Panc1 (cell line): ENCODE results near the gene ATP10D. TPM values are rescaled to one million over a fixed set of nuclear protein-coding genes. Genes with fewer than 3 reads are reported as not detected.
"Not testable (repeated sequence)": the region's sequence is repeated elsewhere in the genome, so short reads cannot be mapped to it uniquely, and the experiment has no call there.

Experiments used
- ATAC-seq: fragments of 200-7000 bp; cut with Tn5 transposase; 2 replicates; pipeline ENCODE4 v1.9.1; 2020; ENCODE audit warnings: mild to moderate bottlenecking, moderate library complexity
- BruUV-seq: library from RNA; stranded (reverse); fragments of 400-500 nt; replicated peaks from 2 replicates; lab custom pipeline; 2021; lab: Mats Ljungman, UMichigan
- CTCF ChIA-PET: fragments of 300-600 bp; sonication (Branson Sonifier 250); formaldehyde crosslinking; loops from one replicate; lab custom pipeline; 2022; ENCODE audit warnings: antibody characterized with exemption; lab: Charles Lee
- POLR2A ChIA-PET: fragments of 300-600 bp; sonication (Branson Sonifier 250); formaldehyde crosslinking; loops from one replicate; lab custom pipeline; 2022; ENCODE audit warnings: antibody characterized with exemption; lab: Charles Lee
- DNase-seq: peaks from one replicate; pipeline ENCODE4 v3.0.0-alpha.2; 2010; ENCODE audit warnings: low read depth, low spot score
- H3K27ac ChIP-seq: 2 replicates; pipeline ENCODE4 v1.5.1; 2011; ENCODE audit warnings: mild to moderate bottlenecking, low read length, inconsistent platforms
- H3K27me3 ChIP-seq: fragments of 200-500 bp; sonication (Bioruptor generic); 2 replicates; pipeline ENCODE4 v1.6.0; 2014; ENCODE audit warnings: low read length, inconsistent platforms; ENCODE audit not compliant: control insufficient read depth, insufficient read depth
- H3K36me3 ChIP-seq: fragments of 200-500 bp; sonication (Bioruptor generic); 2 replicates; pipeline ENCODE4 v1.5.1; 2014; ENCODE audit warnings: inconsistent platforms, mild to moderate bottlenecking, low read length, moderate library complexity; ENCODE audit not compliant: control insufficient read depth, insufficient read depth
- H3K4me1 ChIP-seq: 2 replicates; pipeline ENCODE4 v1.5.1; 2011; ENCODE audit warnings: inconsistent platforms, mild to moderate bottlenecking, low read length, moderate library complexity; ENCODE audit not compliant: control insufficient read depth, insufficient read depth
- H3K4me3 ChIP-seq, 2 experiments: 2 replicates each; pipeline ENCODE4 v1.5.1; 2011 to 2012; ENCODE audit warnings: low read depth in 2 of 2, low read length in 2 of 2, mild to moderate bottlenecking in 2 of 2, inconsistent platforms in 1 of 2, moderate library complexity in 1 of 2
- H3K9me3 ChIP-seq: fragments of 200-500 bp; sonication (Bioruptor generic); 2 replicates; pipeline ENCODE4 v1.5.1; 2014; ENCODE audit warnings: low read depth, mild to moderate bottlenecking, inconsistent platforms, low read length, moderate library complexity; ENCODE audit not compliant: control insufficient read depth, insufficient read depth
- CTCF ChIP-seq: fragments of 450-650 bp; IDR thresholded peaks from 2 replicates; pipeline ENCODE4 v1.5.1; 2017; ENCODE audit warnings: mild to moderate bottlenecking
- POLR2AphosphoS5 ChIP-seq: IDR thresholded peaks from 2 replicates; pipeline ENCODE4 v1.6.1; 2012; ENCODE audit warnings: mild to moderate bottlenecking, low read depth, low read length, moderate library complexity
- REST ChIP-seq, 2 experiments: IDR thresholded peaks; 2 replicates each; pipeline ENCODE4 v1.6.1; 2011 to 2012; ENCODE audit warnings: low read depth in 2 of 2, control low read depth in 1 of 2, low read length in 1 of 2, mild to moderate bottlenecking in 1 of 2, moderate library complexity in 1 of 2; ENCODE audit not compliant: insufficient read depth in 1 of 2
- SIN3A ChIP-seq: IDR thresholded peaks from 2 replicates; pipeline ENCODE4 v1.6.1; 2012; ENCODE audit warnings: low read depth, mild to moderate bottlenecking, low read length, moderate library complexity, borderline replicate concordance; ENCODE audit not compliant: insufficient read depth
- TCF7L2 ChIP-seq: IDR thresholded peaks from 2 replicates; pipeline ENCODE4 v1.6.1; 2011; ENCODE audit warnings: mild to moderate bottlenecking, low read depth, low read length, inconsistent platforms
- in situ Hi-C: cut with HindIII; loops from 2 replicates; pipeline ENCODE4 v1.10.0; 2016; ENCODE audit warnings: low sequenced_read_pairs, low pct_unique_long_range_greater_than_20kb
- intact Hi-C: fragments of 100-400 bp; cut with micrococcal nuclease; formaldehyde crosslinking; loops from one replicate; pipeline ENCODE4 v1.10.0; 2022; ENCODE audit not compliant: unreplicated experiment
- total RNA-seq: library from RNA; stranded (reverse); gene quantifications from one replicate; pipeline ENCODE4 v1.2.1, GENCODE V29; 2021; ENCODE audit not compliant: unreplicated experiment

Gene ATP10D
- total RNA-seq, 1 experiment from 2014 or later: 13.9 TPM

- no peak for TF ChIP-seq POLR2AphosphoS5
- TF ChIP-seq REST (IDR thresholded peaks at IDR 0.05; ENCODE audit: insufficient read depth in 1 of 2, low read depth in 2 of 2, low read length in 1 of 2): no peak
- no peak for TF ChIP-seq SIN3A
- no peak for TF ChIP-seq TCF7L2
- intact Hi-C loops: no loop called here
- Histone ChIP-seq H3K4me1 (no peaks in the 10 kb centered on the region), H3K9me3 (no peaks in the 10 kb centered on the region), H3K27me3 (no peaks in the 10 kb centered on the region), H3K4me3 (no peak overlapping the region), H3K27ac (no peak overlapping the region), H3K36me3 (no peaks in the 10 kb centered on the region)
- no peak for ATAC-seq
- DNase-seq: no peak
- POLR2A ChIA-PET: no interaction called here
- CTCF ChIA-PET: no interaction called here
- no TSS peak for BruUV-seq
- in situ Hi-C loops: no loop called here
Measured at GRCh38 chr4:47526281-47526680, 41.2 kb downstream of the ATP10D start.

GRCh38 chr4:47528646-47529045, 43.6 kb downstream of the ATP10D start:
- POLR2A ChIA-PET, H3K4me3 ChIP-seq, H3K4me1 ChIP-seq, H3K9me3 ChIP-seq, in situ Hi-C loops, H3K36me3 ChIP-seq, CTCF ChIA-PET, H3K27ac ChIP-seq, BruUV-seq, H3K27me3 ChIP-seq, ATAC-seq, DNase-seq, intact Hi-C loops: not testable (repeated sequence)

- no peaks in the 10 kb centered on the region for H3K36me3 ChIP-seq
- DNase-seq (no peak), ATAC-seq (no peak)
- CTCF ChIA-PET: no interaction called here
- BruUV-seq: no TSS peak
- H3K4me3 ChIP-seq: no peak overlapping the region
- no peaks in the 10 kb centered on the region for H3K9me3 ChIP-seq
- no peaks in the 10 kb centered on the region for H3K27me3 ChIP-seq
- in situ Hi-C loops (no loop called here), intact Hi-C loops (no loop called here)
- H3K27ac ChIP-seq: no peak overlapping the region
- H3K4me1 ChIP-seq: no peaks in the 10 kb centered on the region
- POLR2A ChIA-PET: no interaction called here
- TF ChIP-seq SIN3A (no peak), REST (IDR thresholded peaks at IDR 0.05; ENCODE audit: insufficient read depth in 1 of 2, low read depth in 2 of 2, low read length in 1 of 2) (no peak), POLR2AphosphoS5 (no peak), CTCF (no peak), TCF7L2 (no peak)
Measured at GRCh38 chr4:47530801-47531200, 45.7 kb downstream of the ATP10D start.
